Breast epithelium (tissue), 3 donors: ENCODE results near the gene EPHA6.

Experiments used
- POLR2A ChIP-seq: fragments of 450-650 bp; IDR thresholded peaks from one replicate; pipeline ENCODE4 v1.6.1; 2016; ENCODE audit warnings: antibody characterized with exemption, mild to moderate bottlenecking, moderate library complexity
- POLR2AphosphoS5 ChIP-seq, 3 donors: sonication (generic); formaldehyde crosslinking; IDR thresholded peaks; one replicate each; pipeline ENCODE4 v1.6.1; 2017; ENCODE audit warnings: antibody characterized with exemption in 3 of 3

DNA sequence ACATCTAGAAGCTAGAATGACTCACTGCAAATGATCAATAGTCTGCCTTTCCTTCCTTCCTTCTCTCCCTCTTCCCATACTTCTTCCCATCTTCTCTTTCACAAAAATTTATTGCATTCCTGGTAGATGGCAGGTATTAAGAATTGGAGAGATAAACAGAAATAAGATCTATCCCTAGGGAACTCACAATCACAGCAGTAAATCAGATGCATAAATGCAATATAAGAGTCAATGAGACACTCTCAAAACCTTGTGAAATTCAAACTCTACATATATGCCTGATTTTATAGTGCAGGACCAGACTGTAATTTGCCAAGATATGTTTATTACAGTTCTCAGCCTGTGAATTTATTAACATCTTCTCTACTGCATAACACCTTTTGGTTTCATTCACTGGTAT is 871.9 kb downstream of the EPHA6 start:
- TF ChIP-seq POLR2A: no peak
- no peak for TF ChIP-seq POLR2AphosphoS5 (IDR thresholded peaks at IDR 0.05)
